WTC11 (cell line): Measurements from ENCODE around the gene CCL17. TPM values are rescaled to one million over a fixed set of nuclear protein-coding genes. Genes with fewer than 3 reads are reported as not detected.

Source experiments
- ATF1 ChIP-seq: sonication (generic); formaldehyde crosslinking; IDR thresholded peaks from 2 replicates; pipeline ENCODE4 v1.8.1; 2023; ENCODE audit warnings: mild to moderate bottlenecking, moderate library complexity, missing genetic modification reagents
- ATF3 ChIP-seq: sonication (generic); formaldehyde crosslinking; conservative IDR thresholded peaks from 2 replicates; pipeline ENCODE4 v1.8.1; 2022; ENCODE audit warnings: mild to moderate bottlenecking, missing genetic modification reagents
- CREB1 ChIP-seq: sonication (generic); formaldehyde crosslinking; IDR thresholded peaks from 2 replicates; pipeline ENCODE4 v1.8.0; 2023; ENCODE audit warnings: mild to moderate bottlenecking, missing genetic modification reagents
- ELF4 ChIP-seq: sonication (generic); formaldehyde crosslinking; IDR thresholded peaks from 2 replicates; pipeline ENCODE4 v1.8.1; 2022; ENCODE audit warnings: low read depth, mild to moderate bottlenecking, moderate library complexity, missing genetic modification reagents
- EMX1 ChIP-seq: fragments of 250-450 bp; sonication (Bioruptor Pico); IDR thresholded peaks from 2 replicates; pipeline ENCODE4 v1.8.0; 2021; ENCODE audit warnings: mild to moderate bottlenecking
- FOXJ3 ChIP-seq: sonication (generic); formaldehyde crosslinking; IDR thresholded peaks from 2 replicates; pipeline ENCODE4 v1.9.0; 2021; ENCODE audit warnings: missing genetic modification reagents, mild to moderate bottlenecking, borderline replicate concordance
- GABPB1 ChIP-seq: sonication (generic); formaldehyde crosslinking; IDR thresholded peaks from 2 replicates; pipeline ENCODE4 v1.8.1; 2023; ENCODE audit warnings: mild to moderate bottlenecking, missing genetic modification reagents
- IRF1 ChIP-seq: sonication (generic); formaldehyde crosslinking; IDR thresholded peaks from 2 replicates; pipeline ENCODE4 v1.8.0; 2023; ENCODE audit warnings: missing genetic modification reagents
- JUN ChIP-seq: sonication (generic); formaldehyde crosslinking; IDR thresholded peaks from 2 replicates; pipeline ENCODE4 v1.8.0; 2023; ENCODE audit warnings: mild to moderate bottlenecking, missing genetic modification reagents
- KAT7 ChIP-seq: sonication (generic); formaldehyde crosslinking; IDR thresholded peaks from 2 replicates; pipeline ENCODE4 v1.8.1; 2023; ENCODE audit warnings: missing genetic modification reagents, mild to moderate bottlenecking, borderline replicate concordance
- MAX ChIP-seq: sonication (generic); formaldehyde crosslinking; IDR thresholded peaks from 2 replicates; pipeline ENCODE4 v1.8.0; 2022; ENCODE audit warnings: mild to moderate bottlenecking, missing genetic modification reagents
- MLX ChIP-seq: sonication (generic); formaldehyde crosslinking; IDR thresholded peaks from 2 replicates; pipeline ENCODE4 v1.8.1; 2023; ENCODE audit warnings: mild to moderate bottlenecking, missing genetic modification reagents, moderate library complexity
- MXD4 ChIP-seq: fragments of 250-450 bp; sonication (Bioruptor Pico); IDR thresholded peaks from 2 replicates; pipeline ENCODE4 v1.8.0; 2021; ENCODE audit warnings: mild to moderate bottlenecking, moderate library complexity, borderline replicate concordance
- NFYB ChIP-seq: sonication (generic); formaldehyde crosslinking; conservative IDR thresholded peaks from 2 replicates; pipeline ENCODE4 v1.8.0; 2022; ENCODE audit warnings: low read depth, missing genetic modification reagents
- NR2C2 ChIP-seq: sonication (generic); formaldehyde crosslinking; IDR thresholded peaks from 2 replicates; pipeline ENCODE4 v1.8.0; 2022; ENCODE audit warnings: mild to moderate bottlenecking, missing genetic modification reagents
- PRRX2 ChIP-seq: fragments of 250-450 bp; sonication (Bioruptor Pico); IDR thresholded peaks from 2 replicates; pipeline ENCODE4 v1.8.0; 2021; ENCODE audit warnings: mild to moderate bottlenecking
- RELA ChIP-seq: sonication (generic); formaldehyde crosslinking; IDR thresholded peaks from 2 replicates; pipeline ENCODE4 v1.8.1; 2022; ENCODE audit warnings: missing genetic modification reagents, mild to moderate bottlenecking, borderline replicate concordance
- RORB ChIP-seq: fragments of 250-450 bp; sonication (Bioruptor Pico); IDR thresholded peaks from 2 replicates; pipeline ENCODE4 v1.9.0; 2021; ENCODE audit warnings: mild to moderate bottlenecking
- SMAD4 ChIP-seq: sonication (generic); formaldehyde crosslinking; IDR thresholded peaks from 2 replicates; pipeline ENCODE4 v1.8.0; 2022; ENCODE audit warnings: mild to moderate bottlenecking, missing genetic modification reagents
- SOX15 ChIP-seq: fragments of 250-450 bp; sonication (Bioruptor Pico); IDR thresholded peaks from 2 replicates; pipeline ENCODE4 v1.9.0; 2021; ENCODE audit warnings: mild to moderate bottlenecking
- STAT6 ChIP-seq: sonication (generic); formaldehyde crosslinking; conservative IDR thresholded peaks from 2 replicates; pipeline ENCODE4 v1.8.1; 2023; ENCODE audit warnings: mild to moderate bottlenecking, low read depth, missing genetic modification reagents, moderate library complexity
- TP53 ChIP-seq: sonication (generic); formaldehyde crosslinking; IDR thresholded peaks from 2 replicates; pipeline ENCODE4 v1.8.1; 2023; ENCODE audit warnings: mild to moderate bottlenecking, missing genetic modification reagents
- USF2 ChIP-seq: sonication (generic); formaldehyde crosslinking; IDR thresholded peaks from 2 replicates; pipeline ENCODE4 v1.8.1; 2023; ENCODE audit warnings: mild to moderate bottlenecking, missing genetic modification reagents, moderate library complexity
- ZBTB21 ChIP-seq: sonication (generic); formaldehyde crosslinking; IDR thresholded peaks from 2 replicates; pipeline ENCODE4 v1.8.1; 2023; ENCODE audit warnings: mild to moderate bottlenecking, missing genetic modification reagents, borderline replicate concordance
- ZNF121 ChIP-seq: sonication (generic); formaldehyde crosslinking; IDR thresholded peaks from 2 replicates; pipeline ENCODE4 v1.8.0; 2023; ENCODE audit warnings: missing genetic modification reagents
- ZNF232 ChIP-seq: sonication (generic); formaldehyde crosslinking; IDR thresholded peaks from 2 replicates; pipeline ENCODE4 v1.8.0; 2022; ENCODE audit warnings: mild to moderate bottlenecking, missing genetic modification reagents
- ZNF317 ChIP-seq: sonication (generic); formaldehyde crosslinking; IDR thresholded peaks from 2 replicates; pipeline ENCODE4 v1.8.1; 2023; ENCODE audit warnings: low read depth, mild to moderate bottlenecking, moderate library complexity, missing genetic modification reagents, borderline replicate concordance
- ZNF396 ChIP-seq: fragments of 250-450 bp; sonication (Bioruptor Pico); IDR thresholded peaks from 2 replicates; pipeline ENCODE4 v1.8.0; 2021; ENCODE audit warnings: mild to moderate bottlenecking, moderate library complexity, borderline replicate concordance
- total RNA-seq: library from RNA; stranded (reverse); gene quantifications from 3 replicates; pipeline ENCODE4 v1.2.3, GENCODE V29; 2021
- TF ChIP-seq, protein P1 (sequence below): fragments of 250-450 bp; sonication (Bioruptor Pico); IDR thresholded peaks from 2 replicates; pipeline ENCODE4 v1.8.0; 2021; ENCODE audit warnings: mild to moderate bottlenecking
- TF ChIP-seq, protein P2 (sequence below): sonication (generic); formaldehyde crosslinking; IDR thresholded peaks from 2 replicates; pipeline ENCODE4 v1.8.1; 2023; ENCODE audit warnings: mild to moderate bottlenecking, moderate library complexity, missing genetic modification reagents
- TF ChIP-seq, protein P3 (sequence below): sonication (generic); formaldehyde crosslinking; IDR thresholded peaks from 2 replicates; pipeline ENCODE4 v1.8.1; 2022; ENCODE audit warnings: mild to moderate bottlenecking, moderate library complexity, missing genetic modification reagents

CCL17 gene
- total RNA-seq, 1 experiment from 2014 or later = not detected

DNA sequence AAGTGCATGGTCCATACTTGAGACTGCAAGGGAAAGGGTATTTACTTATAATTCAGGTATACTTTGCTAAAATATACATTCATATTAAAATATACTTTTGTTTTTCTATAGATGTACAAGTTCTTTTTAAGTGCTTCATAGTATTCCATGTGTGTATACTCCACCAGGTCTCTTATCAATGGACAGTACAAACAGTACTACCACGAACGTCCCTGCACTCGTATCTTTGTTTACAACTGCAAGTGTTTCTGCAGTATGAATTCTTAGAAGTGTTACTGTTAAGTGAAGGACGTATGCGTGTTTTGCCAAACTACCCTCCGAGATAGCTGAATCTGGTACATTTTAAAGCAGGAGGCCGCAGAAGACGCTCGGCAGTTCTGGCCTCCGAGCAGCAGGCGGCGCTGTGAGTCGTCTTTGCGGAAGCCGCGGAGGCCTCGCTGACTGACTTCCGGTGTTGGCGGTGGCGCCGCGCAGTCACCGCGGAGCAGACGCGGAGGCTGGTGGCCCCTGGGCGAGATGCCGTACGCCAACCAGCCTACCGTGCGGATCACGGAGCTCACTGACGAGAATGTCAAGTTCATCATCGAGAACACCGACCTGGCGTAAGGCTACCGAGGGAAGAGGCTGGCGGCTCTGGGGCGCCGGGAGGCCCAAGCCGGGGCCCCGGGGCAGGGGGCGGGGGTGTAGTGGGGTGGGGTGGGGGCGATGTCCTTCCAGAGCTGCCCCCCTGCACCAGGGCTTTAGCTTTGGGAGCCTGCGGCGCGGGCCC is 57.8 kb downstream of the CCL17 start, which contains the start of gene POLR2C (continued):
- TF ChIP-seq ATF1 (CRISPR knock-in tag) (0 out of 2 replicates have a peak, but pooled peaks have one; percentile 38), ZNF396 (no peak), GABPB1 (CRISPR knock-in tag) (peak; percentile 88), PRRX2 (CRISPR knock-in tag) (no peak), TP53 (CRISPR knock-in tag) (no peak), SMAD4 (no peak), NR2C2 (no peak), MLX (CRISPR knock-in tag) (peak; percentile 83; the same call in 1 of the 2 replicates), SOX15 (no peak), ZNF317 (no peak), JUN (CRISPR knock-in tag) (peak; percentile 30; the same call in 1 of the 2 replicates), ELF4 (CRISPR knock-in tag) (no peak), USF2 (CRISPR knock-in tag) (no peak), ZBTB21 (CRISPR knock-in tag) (no peak), NFYB (CRISPR knock-in tag) (no peak), ZNF121 (no peak), ZNF232 (CRISPR knock-in tag) (0 out of 2 replicates have a peak, but pooled peaks have one; percentile 34), IRF1 (CRISPR knock-in tag) (no peak), MXD4 (CRISPR knock-in tag) (no peak), STAT6 (CRISPR knock-in tag) (no peak), MAX (peak; percentile 78), RELA (no peak), RORB (CRISPR knock-in tag) (no peak), ATF3 (CRISPR knock-in tag) (no peak), CREB1 (CRISPR knock-in tag) (no peak), KAT7 (CRISPR knock-in tag) (0 out of 2 replicates have a peak, but pooled peaks have one; percentile 68), EMX1 (CRISPR knock-in tag) (no peak), FOXJ3 (CRISPR knock-in tag) (no peak)
- TF ChIP-seq, protein P1, sequence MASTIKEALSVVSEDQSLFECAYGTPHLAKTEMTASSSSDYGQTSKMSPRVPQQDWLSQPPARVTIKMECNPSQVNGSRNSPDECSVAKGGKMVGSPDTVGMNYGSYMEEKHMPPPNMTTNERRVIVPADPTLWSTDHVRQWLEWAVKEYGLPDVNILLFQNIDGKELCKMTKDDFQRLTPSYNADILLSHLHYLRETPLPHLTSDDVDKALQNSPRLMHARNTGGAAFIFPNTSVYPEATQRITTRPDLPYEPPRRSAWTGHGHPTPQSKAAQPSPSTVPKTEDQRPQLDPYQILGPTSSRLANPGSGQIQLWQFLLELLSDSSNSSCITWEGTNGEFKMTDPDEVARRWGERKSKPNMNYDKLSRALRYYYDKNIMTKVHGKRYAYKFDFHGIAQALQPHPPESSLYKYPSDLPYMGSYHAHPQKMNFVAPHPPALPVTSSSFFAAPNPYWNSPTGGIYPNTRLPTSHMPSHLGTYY (CRISPR knock-in tag) = no peak
- TF ChIP-seq, protein P2, sequence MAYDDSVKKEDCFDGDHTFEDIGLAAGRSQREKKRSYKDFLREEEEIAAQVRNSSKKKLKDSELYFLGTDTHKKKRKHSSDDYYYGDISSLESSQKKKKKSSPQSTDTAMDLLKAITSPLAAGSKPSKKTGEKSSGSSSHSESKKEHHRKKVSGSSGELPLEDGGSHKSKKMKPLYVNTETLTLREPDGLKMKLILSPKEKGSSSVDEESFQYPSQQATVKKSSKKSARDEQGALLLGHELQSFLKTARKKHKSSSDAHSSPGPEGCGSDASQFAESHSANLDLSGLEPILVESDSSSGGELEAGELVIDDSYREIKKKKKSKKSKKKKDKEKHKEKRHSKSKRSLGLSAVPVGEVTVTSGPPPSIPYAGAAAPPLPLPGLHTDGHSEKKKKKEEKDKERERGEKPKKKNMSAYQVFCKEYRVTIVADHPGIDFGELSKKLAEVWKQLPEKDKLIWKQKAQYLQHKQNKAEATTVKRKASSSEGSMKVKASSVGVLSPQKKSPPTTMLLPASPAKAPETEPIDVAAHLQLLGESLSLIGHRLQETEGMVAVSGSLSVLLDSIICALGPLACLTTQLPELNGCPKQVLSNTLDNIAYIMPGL (CRISPR knock-in tag) = peak; percentile 87
- TF ChIP-seq, protein P3, sequence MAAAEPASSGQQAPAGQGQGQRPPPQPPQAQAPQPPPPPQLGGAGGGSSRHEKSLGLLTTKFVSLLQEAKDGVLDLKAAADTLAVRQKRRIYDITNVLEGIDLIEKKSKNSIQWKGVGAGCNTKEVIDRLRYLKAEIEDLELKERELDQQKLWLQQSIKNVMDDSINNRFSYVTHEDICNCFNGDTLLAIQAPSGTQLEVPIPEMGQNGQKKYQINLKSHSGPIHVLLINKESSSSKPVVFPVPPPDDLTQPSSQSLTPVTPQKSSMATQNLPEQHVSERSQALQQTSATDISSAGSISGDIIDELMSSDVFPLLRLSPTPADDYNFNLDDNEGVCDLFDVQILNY (CRISPR knock-in tag) = peak; percentile 68; the same call in 1 of the 2 replicates
